SU-DHL-6 (cell line): ENCODE data around the gene OXLD1.

Experiments used
- H2AFZ ChIP-seq: fragments of 200-600 bp; sonication (generic); 2 replicates; pipeline ENCODE4 v1.6.1; 2014; ENCODE audit warnings: low read depth, mild to moderate bottlenecking, moderate library complexity, mixed read lengths, antibody characterized with exemption, low read length; ENCODE audit not compliant: severe bottlenecking
- H3F3A ChIP-seq: fragments of 200-600 bp; shearing (Covaris generic); 2 replicates; pipeline ENCODE4 v1.6.0; 2016; ENCODE audit warnings: antibody characterized with exemption, mild to moderate bottlenecking; ENCODE audit not compliant: insufficient read depth
- H3K27ac ChIP-seq: fragments of 200-600 bp; sonication (generic); 2 replicates; pipeline ENCODE4 v1.5.1; 2016; ENCODE audit warnings: low read depth, mild to moderate bottlenecking, low read length, moderate library complexity, mixed read lengths
- H3K27me3 ChIP-seq: fragments of 200-600 bp; sonication (generic), shearing (Covaris generic); 2 replicates; pipeline ENCODE4 v1.6.0; 2014; ENCODE audit warnings: mild to moderate bottlenecking, low read length
- H3K36me3 ChIP-seq: fragments of 200-600 bp; sonication (generic); 2 replicates; pipeline ENCODE4 v1.6.1; 2014; ENCODE audit warnings: mild to moderate bottlenecking, low read length, mixed read lengths
- H3K4me2 ChIP-seq: fragments of 300-600, 200-600 bp; shearing (Covaris generic), sonication (generic); 2 replicates; pipeline ENCODE4 v1.6.0; 2014; ENCODE audit warnings: low read length, low read depth, mild to moderate bottlenecking; ENCODE audit not compliant: poor library complexity, severe bottlenecking
- H3K4me3 ChIP-seq: fragments of 200-600 bp; sonication (generic); 2 replicates; pipeline ENCODE4 v1.5.1; 2014; ENCODE audit warnings: antibody characterized with exemption, low read length, mild to moderate bottlenecking, mixed read lengths; ENCODE audit not compliant: insufficient read depth, poor library complexity, severe bottlenecking
- H3K79me2 ChIP-seq: fragments of 200-600 bp; sonication (generic); 2 replicates; pipeline ENCODE4 v1.6.1; 2014; ENCODE audit warnings: mild to moderate bottlenecking, low read length, moderate library complexity; ENCODE audit not compliant: insufficient read depth
- H3K9ac ChIP-seq: fragments of 200-600 bp; sonication (generic); 2 replicates; pipeline ENCODE4 v1.7.0; 2014; ENCODE audit warnings: mild to moderate bottlenecking, low read length
- H3K9me2 ChIP-seq: fragments of 200-600 bp; sonication (generic); replicated peaks from 2 replicates; pipeline ENCODE4 v1.6.1; 2014; ENCODE audit warnings: low read length; ENCODE audit not compliant: insufficient read depth
- H3K9me3 ChIP-seq: fragments of 200-600 bp; sonication (generic); 2 replicates; pipeline ENCODE4 v1.6.1; 2014; ENCODE audit warnings: low read length, mixed read lengths; ENCODE audit not compliant: insufficient read depth
- H4K20me1 ChIP-seq: fragments of 200-600 bp; sonication (generic); 2 replicates; pipeline ENCODE4 v1.6.1; 2014; ENCODE audit warnings: low read depth, mild to moderate bottlenecking, antibody characterized with exemption, low read length, moderate library complexity, mixed read lengths
- EZH2phosphoT487 ChIP-seq: fragments of 200-600 bp; sonication (generic), shearing (Covaris generic); conservative IDR thresholded peaks from 2 replicates; pipeline ENCODE4 v1.6.1; 2018; ENCODE audit warnings: mild to moderate bottlenecking, antibody characterized with exemption, low read length, moderate library complexity, mixed read lengths
- TF ChIP-seq, protein P1 (sequence below): fragments of 200-600 bp; sonication (generic); IDR thresholded peaks from one replicate; pipeline ENCODE4 v1.5.1; 2017; ENCODE audit warnings: antibody characterized with exemption, mild to moderate bottlenecking, low read length, moderate library complexity; ENCODE audit not compliant: insufficient read depth, poor library complexity, severe bottlenecking

OXLD1 gene

DNA sequence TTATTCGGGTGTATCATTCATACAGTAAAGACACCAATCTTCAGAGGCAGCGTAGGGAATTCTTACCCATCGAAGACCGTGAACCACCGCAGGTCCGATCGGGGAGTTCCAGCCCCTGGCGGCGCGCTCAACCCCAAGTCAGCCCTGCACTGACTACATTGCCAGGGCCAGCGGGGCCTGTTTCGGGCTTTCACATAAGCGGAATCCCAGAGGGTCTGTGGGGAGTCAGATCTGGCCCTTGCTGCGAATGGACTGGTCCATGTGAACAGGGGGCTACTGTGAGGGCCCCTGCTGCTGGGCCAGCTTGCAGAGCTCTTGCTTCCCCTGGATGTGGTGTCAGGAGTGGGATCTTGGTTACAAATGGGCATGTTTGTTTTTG lies 17.7 kb downstream of the OXLD1 start:
- Histone ChIP-seq H3K79me2 (no peaks in the 10 kb centered on the region), H3K27me3 (no peaks in the 10 kb centered on the region), H3K4me3 (no peak overlapping the region), H3K9ac (no peak overlapping the region), H2AFZ (no peak overlapping the region), H3K27ac (no peak overlapping the region), H3F3A (no peaks in the 10 kb centered on the region), H3K4me2 (no peak overlapping the region), H3K36me3 (no peaks in the 10 kb centered on the region), H4K20me1 (no peaks in the 10 kb centered on the region), H3K9me2 (no peaks in the 10 kb centered on the region), H3K9me3 (no peaks in the 10 kb centered on the region)
- TF ChIP-seq, protein P1, sequence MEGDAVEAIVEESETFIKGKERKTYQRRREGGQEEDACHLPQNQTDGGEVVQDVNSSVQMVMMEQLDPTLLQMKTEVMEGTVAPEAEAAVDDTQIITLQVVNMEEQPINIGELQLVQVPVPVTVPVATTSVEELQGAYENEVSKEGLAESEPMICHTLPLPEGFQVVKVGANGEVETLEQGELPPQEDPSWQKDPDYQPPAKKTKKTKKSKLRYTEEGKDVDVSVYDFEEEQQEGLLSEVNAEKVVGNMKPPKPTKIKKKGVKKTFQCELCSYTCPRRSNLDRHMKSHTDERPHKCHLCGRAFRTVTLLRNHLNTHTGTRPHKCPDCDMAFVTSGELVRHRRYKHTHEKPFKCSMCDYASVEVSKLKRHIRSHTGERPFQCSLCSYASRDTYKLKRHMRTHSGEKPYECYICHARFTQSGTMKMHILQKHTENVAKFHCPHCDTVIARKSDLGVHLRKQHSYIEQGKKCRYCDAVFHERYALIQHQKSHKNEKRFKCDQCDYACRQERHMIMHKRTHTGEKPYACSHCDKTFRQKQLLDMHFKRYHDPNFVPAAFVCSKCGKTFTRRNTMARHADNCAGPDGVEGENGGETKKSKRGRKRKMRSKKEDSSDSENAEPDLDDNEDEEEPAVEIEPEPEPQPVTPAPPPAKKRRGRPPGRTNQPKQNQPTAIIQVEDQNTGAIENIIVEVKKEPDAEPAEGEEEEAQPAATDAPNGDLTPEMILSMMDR, result no peak
- no peak for TF ChIP-seq EZH2phosphoT487

DNA sequence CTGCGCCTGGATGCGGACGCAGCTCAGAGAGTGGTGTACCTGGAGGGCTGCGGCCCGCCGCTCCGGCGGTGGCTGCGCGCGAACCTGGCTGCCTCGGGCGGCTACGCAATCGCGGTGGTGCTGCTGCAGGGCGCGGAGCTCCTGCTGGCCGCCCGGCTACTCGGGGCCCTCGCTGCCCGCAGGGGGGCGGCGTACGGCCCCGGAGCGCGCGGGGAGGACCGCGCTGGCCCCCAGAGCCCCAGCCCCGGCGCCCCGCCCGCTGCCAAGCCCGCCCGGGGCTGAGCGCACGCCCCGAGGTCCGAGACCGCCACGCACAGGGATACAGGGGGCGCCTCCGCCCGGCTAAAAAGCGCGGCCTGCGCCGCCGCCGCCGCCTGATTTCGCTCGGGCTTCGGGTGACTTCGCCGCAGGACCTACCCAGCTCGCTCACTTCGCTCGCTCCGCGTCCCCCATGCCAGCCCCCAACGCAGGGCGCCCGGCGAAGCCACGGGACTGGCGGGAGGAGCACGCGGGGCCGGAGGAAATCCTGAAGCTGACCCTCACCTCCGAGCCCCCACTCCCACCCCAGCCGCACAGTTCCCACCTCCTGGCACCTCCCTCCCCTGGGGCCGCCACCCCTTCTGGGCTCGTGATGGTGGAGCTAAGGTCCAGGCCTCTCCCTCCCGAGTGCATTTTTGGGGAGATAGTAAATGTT lies 18.2 kb downstream of the OXLD1 start:
- Histone ChIP-seq H3K27ac (no peak overlapping the region), H3K27me3 (no peaks in the 10 kb centered on the region), H2AFZ (no peak overlapping the region), H3K36me3 (no peaks in the 10 kb centered on the region), H3K9me3 (no peaks in the 10 kb centered on the region), H4K20me1 (no peaks in the 10 kb centered on the region), H3F3A (no peaks in the 10 kb centered on the region), H3K79me2 (no peaks in the 10 kb centered on the region), H3K4me3 (no peak overlapping the region), H3K9me2 (no peaks in the 10 kb centered on the region), H3K9ac (no peak overlapping the region), H3K4me2 (no peak overlapping the region)
- TF ChIP-seq, protein P1, result no peak
- no peak for TF ChIP-seq EZH2phosphoT487

GRCh38 chr17:81647640-81648012 lies 18.8 kb downstream of the OXLD1 start:
- Histone ChIP-seq H3K79me2 (no peaks in the 10 kb centered on the region), H2AFZ (no peak overlapping the region), H3K9ac (no peak overlapping the region), H3K27ac (no peak overlapping the region), H3K9me2 (no peaks in the 10 kb centered on the region), H3K4me3 (no peak overlapping the region), H3K4me2 (no peak overlapping the region), H3K36me3 (no peaks in the 10 kb centered on the region), H3F3A (no peaks in the 10 kb centered on the region), H3K27me3 (no peaks in the 10 kb centered on the region), H4K20me1 (no peaks in the 10 kb centered on the region), H3K9me3 (no peaks in the 10 kb centered on the region)
- no peak for TF ChIP-seq EZH2phosphoT487
- TF ChIP-seq, protein P1, result no peak
